ENCODE results near the gene SUN2. TPM values are rescaled to one million over a fixed set of nuclear protein-coding genes. Genes with fewer than 3 reads are reported as not detected.
A peak's percentile ranks its signal among the peaks of the same experiment; 100 is the strongest.

Gene SUN2
- total and polyA plus RNA-seq, 12 donors = 38.6 to 178 (median 97.2) TPM

- TF ChIP-seq, protein P1, sequence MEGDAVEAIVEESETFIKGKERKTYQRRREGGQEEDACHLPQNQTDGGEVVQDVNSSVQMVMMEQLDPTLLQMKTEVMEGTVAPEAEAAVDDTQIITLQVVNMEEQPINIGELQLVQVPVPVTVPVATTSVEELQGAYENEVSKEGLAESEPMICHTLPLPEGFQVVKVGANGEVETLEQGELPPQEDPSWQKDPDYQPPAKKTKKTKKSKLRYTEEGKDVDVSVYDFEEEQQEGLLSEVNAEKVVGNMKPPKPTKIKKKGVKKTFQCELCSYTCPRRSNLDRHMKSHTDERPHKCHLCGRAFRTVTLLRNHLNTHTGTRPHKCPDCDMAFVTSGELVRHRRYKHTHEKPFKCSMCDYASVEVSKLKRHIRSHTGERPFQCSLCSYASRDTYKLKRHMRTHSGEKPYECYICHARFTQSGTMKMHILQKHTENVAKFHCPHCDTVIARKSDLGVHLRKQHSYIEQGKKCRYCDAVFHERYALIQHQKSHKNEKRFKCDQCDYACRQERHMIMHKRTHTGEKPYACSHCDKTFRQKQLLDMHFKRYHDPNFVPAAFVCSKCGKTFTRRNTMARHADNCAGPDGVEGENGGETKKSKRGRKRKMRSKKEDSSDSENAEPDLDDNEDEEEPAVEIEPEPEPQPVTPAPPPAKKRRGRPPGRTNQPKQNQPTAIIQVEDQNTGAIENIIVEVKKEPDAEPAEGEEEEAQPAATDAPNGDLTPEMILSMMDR (IDR thresholded peaks at IDR 0.05) = no peak
- 0 to 1% methylated on average over 43 to 47 of the region's 47 CpGs for WGBS, 2 donors
- H3K36me3 ChIP-seq = peaks cover 0 to 17% (median 0%) of the 10 kb centered on the region in 9 donors
- intact Hi-C loops (cut with DNase I) = loop anchor here in 1 of 10 donors (5.0 kb wide), 1 partner anchor 48 kb away; the partner anchor contains the start of gene NPTXR
- peak; percentile 89 to 97 for DNase-seq
- H3K4me3 ChIP-seq = peak within 1 kb of the TSS; percentile 67 to 97 (median 74)
- no peaks in the 10 kb centered on the region for H3K27me3 ChIP-seq
- peaks cover 0 to under 1% (median 0%) of the 10 kb centered on the region in 11 donors for H3K9me3 ChIP-seq
- peak within 1 kb of the TSS; percentile 52 to 93 (median 85) for H3K27ac ChIP-seq
- peaks cover 4 to 24% (median 21%) of the 10 kb centered on the region in 9 donors for H3K4me1 ChIP-seq
- peak; percentile 94 to 99 (median 98) for ATAC-seq
Measured at GRCh38 chr22:38793721-38794466, 38.1 kb upstream of the SUN2 start, which contains the start of gene DNAL4. TSS of gene DNAL4 (minus strand) at chr22:38794143. CDS start at chr22:38782731, 11,412 bp downstream.

- ATAC-seq (no peak), DNase-seq (no peak)
- intact Hi-C loops (cut with DNase I) = loop anchor here in 1 of 10 donors (5.0 kb wide), 1 partner anchor 49 kb away; the partner anchor contains the start of gene NPTXR
- WGBS, 2 donors = 18 to 19% methylated on average over 9 of the region's 9 CpGs
- H3K4me1 ChIP-seq = peaks cover 7 to 30% (median 27%) of the 10 kb centered on the region in 9 donors
- TF ChIP-seq, protein P1 (IDR thresholded peaks at IDR 0.05) = no peak
- H3K36me3 ChIP-seq = peaks cover 0 to 17% (median 0%) of the 10 kb centered on the region in 9 donors
- H3K27me3 ChIP-seq = no peaks in the 10 kb centered on the region
- peak overlapping the region; percentile 67 to 97 (median 74) for H3K4me3 ChIP-seq
- H3K27ac ChIP-seq = peak overlapping the region in 9 of 10 donors; percentile 78 to 93 (median 87)
- no peaks in the 10 kb centered on the region for H3K9me3 ChIP-seq
Measured at GRCh38 chr22:38793317-38793716, 37.5 kb upstream of the SUN2 start.

DNA sequence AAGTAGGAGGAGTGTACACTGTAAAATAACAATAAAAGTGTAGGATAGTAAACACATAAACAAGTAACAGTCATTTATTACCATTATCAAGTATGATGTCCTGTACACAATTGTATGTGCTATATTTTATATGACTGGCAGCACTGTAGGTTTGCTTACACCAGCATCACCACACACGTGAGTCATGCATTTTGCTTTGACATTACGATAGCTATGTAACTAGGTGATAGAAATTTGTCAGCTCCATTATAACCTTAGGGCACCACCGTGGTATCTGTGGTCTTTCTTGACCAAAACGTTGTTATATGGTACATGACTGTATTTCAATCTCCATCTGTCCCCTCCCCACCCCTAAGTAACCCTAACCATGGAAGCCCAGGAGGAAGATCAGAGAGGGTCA is 37.0 kb upstream of the SUN2 start:
- no peaks in the 10 kb centered on the region for H3K27me3 ChIP-seq
- H3K4me1 ChIP-seq = peaks cover 12 to 35% (median 31%) of the 10 kb centered on the region in 9 donors
- no peak for DNase-seq
- no peaks in the 10 kb centered on the region for H3K9me3 ChIP-seq
- intact Hi-C loops (cut with DNase I) = loop anchor here in 1 of 10 donors (5.0 kb wide), 1 partner anchor 49 kb away; the partner anchor contains the start of gene NPTXR
- peaks cover 0 to 17% (median 0%) of the 10 kb centered on the region in 9 donors for H3K36me3 ChIP-seq
- ATAC-seq = no peak
- H3K27ac ChIP-seq = peak overlapping the region in 9 of 10 donors; percentile 78 to 93 (median 87)
- peak overlapping the region in 7 of 10 donors; percentile 68 to 97 (median 76) for H3K4me3 ChIP-seq
- TF ChIP-seq, protein P1 (IDR thresholded peaks at IDR 0.05) = no peak
- WGBS, 2 donors = 60 to 61% methylated on average over 4 of the region's 4 CpGs

- 93 to 96% methylated on average over 4 of the region's 4 CpGs for WGBS, 2 donors
- TF ChIP-seq, protein P1 (IDR thresholded peaks at IDR 0.05) = no peak
- intact Hi-C loops (cut with DNase I) = loop anchor here in 3 of 10 donors (5.0 to 10.0 kb wide), 2 partner anchors 53 to 525 kb away; partner anchors contain the start of genes NPTXR (in 2 of the 3) and RPL3 (in 1 of the 3)
Measured at GRCh38 chr22:38789606-38790005, 33.8 kb upstream of the SUN2 start.

More at GRCh38 chr22:38789606-38790005, 33.8 kb upstream of the SUN2 start:
- Histone ChIP-seq H3K9me3 (no peaks in the 10 kb centered on the region), H3K4me1 (peaks cover 24 to 65% (median 53%) of the 10 kb centered on the region in 9 donors), H3K4me3 (no peak overlapping the region), H3K27me3 (no peaks in the 10 kb centered on the region), H3K36me3 (peaks cover 0 to 24% (median 0%) of the 10 kb centered on the region in 9 donors), H3K27ac (peak overlapping the region in 8 of 10 donors; percentile 79 to 92 (median 85))
- ATAC-seq = no peak
- DNase-seq = no peak
